AG04450 (cell line): Measurements from ENCODE around the gene ACTBL2. TPM values are rescaled to one million over a fixed set of nuclear protein-coding genes. Genes with fewer than 3 reads are reported as not detected.

Source experiments
- CTCF ChIA-PET: fragments of 300-600, 350-600 bp; formaldehyde crosslinking; extraction: SDS; loops from one replicate; lab custom pipeline; 2022; ENCODE audit warnings: antibody characterized with exemption, inconsistent platforms; lab: Charles Lee
- POLR2A ChIA-PET: fragments of 350-600 bp; formaldehyde crosslinking; extraction: SDS; loops from one replicate; lab custom pipeline; 2021; ENCODE audit warnings: antibody characterized with exemption, inconsistent platforms; lab: Yijun Ruan, JAX
- DNase-seq: peaks from one replicate; pipeline ENCODE4 v3.0.0-alpha.2; 2011; ENCODE audit warnings: low read depth, low spot score
- H3K27ac ChIP-seq: one replicate; pipeline ENCODE4 v1.5.1; 2012; ENCODE audit warnings: low read depth, low read length, control low read depth
- H3K27me3 ChIP-seq: one replicate; pipeline ENCODE4 v1.6.0; 2012; ENCODE audit warnings: low read length; ENCODE audit not compliant: control insufficient read depth, insufficient read depth
- H3K4me3 ChIP-seq: 2 replicates; pipeline ENCODE4 v1.5.1; 2011; ENCODE audit warnings: mild to moderate bottlenecking, low read depth, low read length, control low read depth
- H3K9me3 ChIP-seq: 2 replicates; pipeline ENCODE4 v1.5.1; 2012; ENCODE audit warnings: low read length; ENCODE audit not compliant: control insufficient read depth, insufficient read depth
- polyA plus RNA-seq: library from polyadenylated mRNA; depleted of rRNA; stranded (reverse); fragments of >200 nt; gene quantifications from 2 replicates; pipeline ENCODE4 v1.2.3, GENCODE V29; 2011
- TF ChIP-seq, protein P1 (sequence below): IDR thresholded peaks from 2 replicates; pipeline ENCODE4 v1.5.1; 2011; ENCODE audit warnings: low read depth, low read length, control low read depth, inconsistent platforms

Gene ACTBL2
- polyA plus RNA-seq, 1 experiment, result 0.45 TPM

DNA sequence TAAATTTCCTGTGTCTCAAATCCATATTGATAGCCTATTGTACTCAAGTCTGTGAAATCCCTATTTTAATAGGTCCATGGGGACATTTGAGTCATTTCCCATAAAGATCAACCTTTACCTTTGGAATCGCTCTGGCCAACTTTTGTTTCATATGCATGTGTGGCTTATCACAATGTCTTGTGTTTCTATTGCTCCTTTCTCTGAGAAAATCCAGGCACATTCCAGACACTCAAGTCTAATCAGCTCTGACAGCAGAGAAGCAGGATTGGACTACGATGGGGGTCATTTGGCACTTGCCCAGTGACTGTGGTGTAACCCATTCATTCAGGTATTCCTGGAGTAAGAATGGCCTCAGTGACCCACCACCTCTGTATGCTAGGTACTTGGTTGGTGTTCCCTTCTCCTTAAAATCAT is 48.4 kb downstream of the ACTBL2 start:
- POLR2A ChIA-PET, result no interaction called here

DNA sequence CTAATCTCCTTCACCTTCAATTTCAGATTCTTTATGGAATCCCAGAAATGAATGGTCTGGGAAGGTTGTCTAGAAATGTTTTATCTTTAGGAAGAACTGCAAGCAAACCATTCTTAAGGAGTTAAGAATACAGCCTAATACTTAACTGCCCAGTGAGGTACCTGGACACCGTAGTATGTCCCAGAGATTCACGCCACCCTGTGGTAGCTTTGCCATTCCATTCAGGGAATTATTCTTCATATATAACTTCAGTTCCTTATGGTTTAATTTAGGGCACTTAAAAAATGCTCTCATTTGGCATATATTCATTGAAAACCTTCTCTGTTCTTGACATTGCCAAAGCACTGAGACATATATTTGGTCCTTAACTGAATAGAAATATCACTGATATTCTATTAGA is 49.7 kb downstream of the ACTBL2 start:
- TF ChIP-seq, protein P1, sequence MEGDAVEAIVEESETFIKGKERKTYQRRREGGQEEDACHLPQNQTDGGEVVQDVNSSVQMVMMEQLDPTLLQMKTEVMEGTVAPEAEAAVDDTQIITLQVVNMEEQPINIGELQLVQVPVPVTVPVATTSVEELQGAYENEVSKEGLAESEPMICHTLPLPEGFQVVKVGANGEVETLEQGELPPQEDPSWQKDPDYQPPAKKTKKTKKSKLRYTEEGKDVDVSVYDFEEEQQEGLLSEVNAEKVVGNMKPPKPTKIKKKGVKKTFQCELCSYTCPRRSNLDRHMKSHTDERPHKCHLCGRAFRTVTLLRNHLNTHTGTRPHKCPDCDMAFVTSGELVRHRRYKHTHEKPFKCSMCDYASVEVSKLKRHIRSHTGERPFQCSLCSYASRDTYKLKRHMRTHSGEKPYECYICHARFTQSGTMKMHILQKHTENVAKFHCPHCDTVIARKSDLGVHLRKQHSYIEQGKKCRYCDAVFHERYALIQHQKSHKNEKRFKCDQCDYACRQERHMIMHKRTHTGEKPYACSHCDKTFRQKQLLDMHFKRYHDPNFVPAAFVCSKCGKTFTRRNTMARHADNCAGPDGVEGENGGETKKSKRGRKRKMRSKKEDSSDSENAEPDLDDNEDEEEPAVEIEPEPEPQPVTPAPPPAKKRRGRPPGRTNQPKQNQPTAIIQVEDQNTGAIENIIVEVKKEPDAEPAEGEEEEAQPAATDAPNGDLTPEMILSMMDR, result no peak
- no peak for DNase-seq
- Histone ChIP-seq H3K27me3 (no peaks in the 10 kb centered on the region), H3K9me3 (no peaks in the 10 kb centered on the region), H3K4me3 (no peak overlapping the region), H3K27ac (no peak overlapping the region)
- ChIA-PET POLR2A (no interaction called here), CTCF (no interaction called here)

More for the DNA sequence above, 48.4 kb downstream of the ACTBL2 start:
- H3K27ac ChIP-seq, result no peak overlapping the region
- no peaks in the 10 kb centered on the region for H3K9me3 ChIP-seq
- TF ChIP-seq, protein P1, result no peak
- H3K27me3 ChIP-seq, result no peaks in the 10 kb centered on the region
- CTCF ChIA-PET, result no interaction called here
- H3K4me3 ChIP-seq, result no peak overlapping the region
- no peak for DNase-seq

DNA sequence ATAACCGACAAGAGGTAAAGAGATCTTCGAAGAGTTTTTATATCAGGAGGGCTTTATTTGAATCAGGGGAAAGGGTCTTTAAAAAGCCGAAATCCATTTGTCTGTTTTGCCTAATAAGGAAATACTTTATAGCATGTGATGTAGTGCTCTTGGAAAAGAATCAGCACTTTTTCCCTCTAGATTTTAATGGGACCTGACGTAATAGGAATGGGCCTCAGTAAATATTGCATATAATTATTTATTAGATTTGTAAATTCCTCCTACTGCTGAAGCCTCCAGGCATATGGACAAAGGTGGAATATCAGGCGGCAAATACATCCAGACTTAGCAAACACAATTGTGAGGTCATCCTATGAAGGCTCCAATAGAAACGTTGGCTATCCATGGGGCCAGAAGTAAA is 50.9 kb downstream of the ACTBL2 start:
- POLR2A ChIA-PET, result no interaction called here
- Histone ChIP-seq H3K9me3 (no peaks in the 10 kb centered on the region), H3K27me3 (no peaks in the 10 kb centered on the region), H3K27ac (no peak overlapping the region), H3K4me3 (no peak overlapping the region)
- CTCF ChIA-PET, result no interaction called here
- DNase-seq, result no peak
- TF ChIP-seq, protein P1, result no peak
